HG02840 (cell line): ENCODE measurements around the gene PTCD1.

Experiments used
- ATAC-seq: cut with Tn5 transposase; IDR thresholded peaks from one replicate; pipeline ENCODE4 v1.9.1; 2021; ENCODE audit warnings: mild to moderate bottlenecking, moderate library complexity, moderate number of reproducible peaks; ENCODE audit not compliant: unreplicated experiment, low FRiP score

PTCD1 gene

DNA sequence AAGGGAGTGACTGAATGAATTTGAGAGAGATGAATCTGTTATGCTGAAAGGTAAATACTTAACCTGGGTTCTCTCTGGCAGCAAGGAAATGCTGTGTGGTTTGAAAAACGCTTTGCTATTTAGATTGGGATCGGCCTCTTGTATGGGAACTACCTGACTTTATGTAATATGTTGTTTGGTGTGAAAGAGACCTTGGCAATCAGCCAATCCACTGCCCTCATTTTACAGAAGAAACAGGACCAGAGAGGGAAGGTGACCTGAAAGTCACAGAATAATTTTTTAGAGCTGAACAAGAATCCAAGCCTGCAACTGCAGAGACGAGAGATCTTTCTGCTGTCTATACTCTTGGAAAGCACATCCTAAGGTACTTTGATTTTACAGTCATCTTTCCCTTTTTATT lies 28.8 kb downstream of the PTCD1 start:
- no peak for ATAC-seq

- ATAC-seq, result peak; percentile 1
These were observed 29.4 kb downstream of the PTCD1 start for GRCh38 chr7:99409192-99409572.

GRCh38 chr7:99408379-99409191 lies 30.0 kb downstream of the PTCD1 start, which contains the start of the genes BUD31 and PDAP1:
Gene BUD31, plus strand, starts transcription at chr7:99408969. Its CDS starts 2,124 bp downstream, at chr7:99411093.
Gene PDAP1, minus strand, starts transcription at chr7:99408597. Its CDS starts 49 bp downstream, at chr7:99408548.
- ATAC-seq, result peak; percentile 81

GRCh38 chr7:99407872-99408378 lies 30.7 kb downstream of the PTCD1 start:
- no peak for ATAC-seq

DNA sequence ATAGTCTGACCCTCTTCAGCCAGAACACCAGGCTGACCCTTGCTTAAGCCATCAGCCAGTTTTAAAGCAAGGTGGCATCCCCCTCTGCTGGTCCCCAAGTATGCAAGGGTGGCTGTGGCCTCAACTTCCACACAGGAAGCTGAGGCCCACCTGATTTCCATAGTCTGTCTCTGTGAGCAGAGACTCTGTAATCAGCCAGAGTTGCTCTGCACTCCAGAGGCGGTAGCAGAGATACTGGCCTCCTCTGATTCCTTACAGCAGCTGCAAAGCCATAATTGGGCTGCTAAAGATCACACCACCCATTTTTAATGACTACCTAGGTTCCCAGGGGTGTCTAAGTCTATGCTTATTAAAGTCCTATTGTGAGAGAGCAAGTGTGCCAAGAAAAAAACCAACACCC lies 32.0 kb downstream of the PTCD1 start:
- ATAC-seq, result no peak

DNA sequence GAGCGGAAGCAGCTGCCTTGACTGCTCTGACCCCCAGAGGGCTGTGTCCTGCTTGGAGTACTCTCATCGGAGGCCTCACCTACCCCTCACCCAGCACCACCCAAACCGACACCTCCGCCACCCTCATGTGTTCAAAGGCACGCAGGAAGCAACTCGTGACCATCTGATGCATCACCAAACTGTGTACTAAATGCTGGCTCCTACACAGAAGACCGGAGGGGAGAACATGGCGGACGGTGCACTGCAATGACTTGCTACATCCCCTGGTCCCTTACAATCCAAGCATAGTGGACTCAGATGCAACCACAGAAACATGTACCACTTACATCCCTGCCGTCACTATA lies 33.6 kb downstream of the PTCD1 start:
- no peak for ATAC-seq

DNA sequence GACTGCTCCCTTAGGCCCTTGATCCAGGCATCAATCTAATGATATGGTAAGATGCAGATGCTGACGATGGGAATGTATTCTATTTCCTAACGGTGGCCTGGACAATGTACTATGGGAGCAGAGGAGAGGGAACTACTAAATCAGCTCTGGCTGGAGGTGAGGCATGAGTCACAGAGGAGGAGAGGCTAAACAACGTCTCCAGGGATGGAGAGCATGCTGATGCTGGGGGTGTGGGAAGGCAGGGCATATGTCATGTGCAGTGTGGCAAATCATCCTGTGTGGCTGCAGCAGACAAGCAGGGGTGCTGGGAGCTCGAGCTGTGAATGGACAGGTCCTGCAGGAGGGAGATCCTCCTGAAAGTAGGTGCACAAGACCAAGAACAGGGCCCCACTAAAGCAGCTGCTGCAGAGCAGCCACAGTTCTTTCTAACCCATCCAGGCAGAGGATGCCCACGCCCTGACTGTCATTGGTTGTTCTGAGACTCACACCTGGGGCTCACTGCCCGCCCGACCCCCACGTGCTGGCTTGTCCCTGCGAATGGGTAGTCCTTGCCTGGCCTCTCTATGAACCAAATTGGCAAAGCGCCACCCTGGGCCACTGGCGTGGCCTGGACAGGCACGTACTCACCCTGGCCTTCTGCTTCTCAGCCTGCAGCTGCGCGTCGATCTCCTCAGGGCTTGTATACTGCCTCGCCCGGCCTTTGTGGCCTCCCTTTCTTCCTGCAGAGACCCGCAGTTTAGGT lies 34.2 kb downstream of the PTCD1 start:
- ATAC-seq, result no peak

DNA sequence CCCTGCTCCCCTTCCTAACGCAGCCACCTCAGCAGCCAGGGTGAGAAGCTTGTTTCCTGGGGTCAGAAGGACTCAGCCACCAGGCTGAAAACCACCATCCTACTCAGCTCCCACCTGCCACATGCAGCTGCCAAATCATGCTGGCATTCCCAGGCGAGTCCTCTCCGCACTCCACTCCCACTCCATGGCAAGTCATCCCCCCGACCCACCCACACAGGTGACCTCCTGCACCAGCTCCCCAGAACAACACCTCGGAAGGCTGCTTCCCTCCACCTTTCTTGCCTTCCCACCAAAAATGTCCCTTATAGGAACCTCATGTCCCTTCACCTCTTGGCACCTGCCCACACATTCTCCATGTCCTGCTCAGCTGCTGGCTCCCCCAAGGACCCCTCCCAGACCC lies 34.8 kb downstream of the PTCD1 start:
- ATAC-seq, result no peak

DNA sequence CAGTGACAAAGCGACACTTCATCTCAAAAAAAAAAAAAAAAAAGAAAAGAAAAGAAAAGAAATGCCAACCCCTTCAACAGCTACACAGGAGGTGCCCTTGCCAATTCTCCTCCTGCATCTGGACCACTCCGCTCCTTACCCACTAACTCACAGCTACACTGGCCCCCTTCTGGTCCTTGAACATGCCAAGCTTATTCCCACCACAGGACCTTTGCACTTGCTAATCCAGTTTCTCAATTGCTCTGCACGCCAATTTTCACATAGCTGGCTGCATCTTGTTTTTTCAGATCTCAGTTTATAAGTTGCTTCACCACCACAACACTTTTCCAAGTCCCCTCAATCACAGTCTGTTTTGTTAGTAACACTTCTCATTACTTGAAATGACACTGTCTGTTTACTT lies 35.7 kb downstream of the PTCD1 start:
- no peak for ATAC-seq

- ATAC-seq, result no peak
These were observed 39.0 kb downstream of the PTCD1 start for GRCh38 chr7:99399597-99399996.

- no peak for ATAC-seq
These were observed 39.6 kb downstream of the PTCD1 start for GRCh38 chr7:99398891-99399445.

GRCh38 chr7:99397297-99397983 lies 41.2 kb downstream of the PTCD1 start:
- no peak for ATAC-seq

GRCh38 chr7:99396418-99397296 lies 41.9 kb downstream of the PTCD1 start:
- ATAC-seq, result no peak

- no peak for ATAC-seq
These were observed 42.8 kb downstream of the PTCD1 start for GRCh38 chr7:99395616-99396327.

DNA sequence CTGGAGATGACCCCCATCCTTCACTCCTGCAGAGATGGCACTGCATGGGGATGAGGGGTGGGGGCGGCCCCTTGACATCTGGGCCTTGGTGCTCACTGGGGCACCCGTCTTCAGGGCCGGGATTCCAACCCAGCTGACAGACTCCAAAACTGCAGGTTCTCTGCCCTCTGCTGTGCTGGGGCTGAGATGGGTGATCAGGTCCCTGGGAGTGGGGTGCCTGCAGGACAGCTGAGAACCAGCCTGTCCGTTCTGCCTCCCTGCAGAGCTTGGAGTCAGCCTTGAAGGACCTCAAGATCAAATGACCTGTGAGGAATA lies 44.5 kb downstream of the PTCD1 start:
- no peak for ATAC-seq

DNA sequence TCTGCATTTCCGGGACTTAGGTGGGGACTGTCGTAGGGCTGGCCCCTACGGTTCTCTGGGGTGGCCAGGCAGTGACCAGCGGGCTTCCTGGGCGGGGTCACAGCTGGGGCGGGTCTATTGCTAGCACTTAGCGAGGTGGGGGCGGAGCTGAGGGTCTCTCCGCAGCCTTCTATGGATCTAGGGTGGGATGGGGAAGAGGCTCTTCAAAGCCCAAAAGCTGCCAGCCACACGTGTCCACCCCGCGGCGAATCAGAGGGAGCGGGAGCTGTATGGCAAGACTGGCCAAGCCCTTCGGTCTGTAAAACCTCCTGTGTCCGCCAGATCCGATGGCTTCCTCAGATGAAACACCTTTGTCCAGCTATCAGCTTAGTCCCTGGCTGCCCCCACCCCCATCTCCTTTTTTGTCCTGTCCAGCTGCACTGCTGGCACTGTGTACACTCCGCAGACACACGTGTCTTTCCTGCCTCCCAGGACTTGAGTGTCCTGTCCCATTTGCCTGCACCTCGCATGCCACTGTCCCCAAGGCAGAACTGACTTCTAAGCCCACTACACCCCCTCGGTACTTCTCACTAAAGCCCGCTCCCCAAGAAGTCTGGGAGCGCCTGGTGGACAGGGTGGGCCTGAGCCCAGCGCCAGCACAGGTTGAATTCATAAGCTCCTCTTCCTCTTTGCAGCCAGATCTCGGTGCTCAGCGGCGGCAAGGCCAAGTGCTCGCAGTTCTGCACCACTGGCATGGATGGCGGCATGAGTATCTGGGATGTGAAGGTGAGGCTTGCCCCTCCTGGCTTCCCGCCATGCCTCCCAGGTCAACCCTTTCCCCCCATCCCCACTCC lies 45.0 kb downstream of the PTCD1 start:
- no peak for ATAC-seq

DNA sequence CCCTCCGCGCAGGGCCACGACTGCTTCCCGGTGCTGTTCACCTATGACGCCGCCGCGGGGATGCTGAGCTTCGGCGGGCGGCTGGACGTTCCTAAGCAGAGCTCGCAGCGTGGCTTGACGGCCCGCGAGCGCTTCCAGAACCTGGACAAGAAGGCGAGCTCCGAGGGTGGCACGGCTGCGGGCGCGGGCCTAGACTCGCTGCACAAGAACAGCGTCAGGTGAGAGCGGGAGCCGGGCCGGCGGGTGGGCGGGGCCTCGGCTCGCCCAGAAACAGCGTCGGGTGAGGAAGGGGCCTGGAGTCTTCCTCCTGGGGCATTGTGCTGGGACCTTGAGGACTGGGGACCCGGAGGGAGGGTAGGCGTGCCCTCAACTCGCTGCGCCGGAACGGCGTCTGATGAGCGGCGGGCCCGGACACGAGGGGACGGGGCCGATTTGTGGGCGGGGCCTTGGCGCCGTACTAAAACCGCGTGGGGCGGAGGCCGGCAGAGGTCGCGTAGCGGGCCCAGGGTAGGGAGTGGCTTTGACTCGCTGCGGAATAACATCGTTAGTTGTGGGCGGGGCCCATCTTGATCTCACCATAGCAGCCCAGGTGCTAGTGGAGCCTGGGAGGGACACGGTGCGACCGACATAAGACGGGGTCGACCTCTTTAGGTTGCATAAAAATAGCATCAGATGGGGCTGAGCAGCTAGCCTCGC lies 45.8 kb downstream of the PTCD1 start:
- no peak for ATAC-seq

DNA sequence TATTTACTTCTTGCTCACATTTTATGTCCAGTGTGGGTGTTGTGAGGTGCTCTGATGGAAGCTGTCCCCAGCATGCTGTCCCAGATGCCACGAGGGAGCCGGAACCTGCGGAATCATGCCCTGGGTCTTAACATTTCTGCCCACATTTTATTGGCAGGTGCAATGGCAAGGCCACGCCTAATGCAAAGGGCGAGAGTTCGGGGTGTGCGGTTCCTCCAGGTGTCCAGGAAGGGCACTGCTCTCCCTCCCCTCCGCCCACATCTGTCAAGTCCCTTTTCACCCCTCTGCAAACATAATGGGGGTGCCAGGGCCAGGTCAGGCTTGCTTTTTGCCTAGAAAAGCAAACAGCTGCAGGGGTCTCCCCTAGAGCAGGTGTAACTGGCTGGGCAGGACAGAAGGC lies 46.6 kb downstream of the PTCD1 start:
- ATAC-seq, result no peak
